Measurements from ENCODE around the gene CDH23.

- TF ChIP-seq USF2 (IDR thresholded peaks at IDR 0.05) (no peak), ZFP36 (IDR thresholded peaks at IDR 0.05; ENCODE audit: borderline replicate concordance, partially characterized antibody) (no peak), KDM1A (IDR thresholded peaks at IDR 0.05; ENCODE audit: low read depth) (no peak), POLR2A (IDR thresholded peaks at IDR 0.05; ENCODE audit: low read length) (no peak), KDM5A (IDR thresholded peaks at IDR 0.05) (no peak), NR3C1 (IDR thresholded peaks at IDR 0.05) (no peak), ZSCAN20 (CRISPR knock-in tag; IDR thresholded peaks at IDR 0.05) (no peak)
- TF ChIP-seq, protein P1, sequence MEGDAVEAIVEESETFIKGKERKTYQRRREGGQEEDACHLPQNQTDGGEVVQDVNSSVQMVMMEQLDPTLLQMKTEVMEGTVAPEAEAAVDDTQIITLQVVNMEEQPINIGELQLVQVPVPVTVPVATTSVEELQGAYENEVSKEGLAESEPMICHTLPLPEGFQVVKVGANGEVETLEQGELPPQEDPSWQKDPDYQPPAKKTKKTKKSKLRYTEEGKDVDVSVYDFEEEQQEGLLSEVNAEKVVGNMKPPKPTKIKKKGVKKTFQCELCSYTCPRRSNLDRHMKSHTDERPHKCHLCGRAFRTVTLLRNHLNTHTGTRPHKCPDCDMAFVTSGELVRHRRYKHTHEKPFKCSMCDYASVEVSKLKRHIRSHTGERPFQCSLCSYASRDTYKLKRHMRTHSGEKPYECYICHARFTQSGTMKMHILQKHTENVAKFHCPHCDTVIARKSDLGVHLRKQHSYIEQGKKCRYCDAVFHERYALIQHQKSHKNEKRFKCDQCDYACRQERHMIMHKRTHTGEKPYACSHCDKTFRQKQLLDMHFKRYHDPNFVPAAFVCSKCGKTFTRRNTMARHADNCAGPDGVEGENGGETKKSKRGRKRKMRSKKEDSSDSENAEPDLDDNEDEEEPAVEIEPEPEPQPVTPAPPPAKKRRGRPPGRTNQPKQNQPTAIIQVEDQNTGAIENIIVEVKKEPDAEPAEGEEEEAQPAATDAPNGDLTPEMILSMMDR (IDR thresholded peaks at IDR 0.05) = no peak
Measured at GRCh38 chr10:71842422-71842821, 445.7 kb downstream of the CDH23 start.

Data from A549 (cell line).